GM12875 (cell line): ENCODE results near the gene OSBPL8.

Experiments used
- H3K4me3 ChIP-seq: one replicate; pipeline ENCODE4 v1.5.1; 2011; ENCODE audit warnings: low read depth, low read length, control low read depth
- TF ChIP-seq, protein P1 (sequence below): IDR thresholded peaks from 2 replicates; pipeline ENCODE4 v1.5.1; 2011; ENCODE audit warnings: low read depth, mild to moderate bottlenecking, control low read depth, inconsistent platforms, low read length, moderate library complexity, borderline replicate concordance; ENCODE audit not compliant: insufficient read depth

The OSBPL8 gene

GRCh38 chr12:76410371-76410770, 149.2 kb downstream of the OSBPL8 start:
- TF ChIP-seq, protein P1, sequence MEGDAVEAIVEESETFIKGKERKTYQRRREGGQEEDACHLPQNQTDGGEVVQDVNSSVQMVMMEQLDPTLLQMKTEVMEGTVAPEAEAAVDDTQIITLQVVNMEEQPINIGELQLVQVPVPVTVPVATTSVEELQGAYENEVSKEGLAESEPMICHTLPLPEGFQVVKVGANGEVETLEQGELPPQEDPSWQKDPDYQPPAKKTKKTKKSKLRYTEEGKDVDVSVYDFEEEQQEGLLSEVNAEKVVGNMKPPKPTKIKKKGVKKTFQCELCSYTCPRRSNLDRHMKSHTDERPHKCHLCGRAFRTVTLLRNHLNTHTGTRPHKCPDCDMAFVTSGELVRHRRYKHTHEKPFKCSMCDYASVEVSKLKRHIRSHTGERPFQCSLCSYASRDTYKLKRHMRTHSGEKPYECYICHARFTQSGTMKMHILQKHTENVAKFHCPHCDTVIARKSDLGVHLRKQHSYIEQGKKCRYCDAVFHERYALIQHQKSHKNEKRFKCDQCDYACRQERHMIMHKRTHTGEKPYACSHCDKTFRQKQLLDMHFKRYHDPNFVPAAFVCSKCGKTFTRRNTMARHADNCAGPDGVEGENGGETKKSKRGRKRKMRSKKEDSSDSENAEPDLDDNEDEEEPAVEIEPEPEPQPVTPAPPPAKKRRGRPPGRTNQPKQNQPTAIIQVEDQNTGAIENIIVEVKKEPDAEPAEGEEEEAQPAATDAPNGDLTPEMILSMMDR = no peak

DNA sequence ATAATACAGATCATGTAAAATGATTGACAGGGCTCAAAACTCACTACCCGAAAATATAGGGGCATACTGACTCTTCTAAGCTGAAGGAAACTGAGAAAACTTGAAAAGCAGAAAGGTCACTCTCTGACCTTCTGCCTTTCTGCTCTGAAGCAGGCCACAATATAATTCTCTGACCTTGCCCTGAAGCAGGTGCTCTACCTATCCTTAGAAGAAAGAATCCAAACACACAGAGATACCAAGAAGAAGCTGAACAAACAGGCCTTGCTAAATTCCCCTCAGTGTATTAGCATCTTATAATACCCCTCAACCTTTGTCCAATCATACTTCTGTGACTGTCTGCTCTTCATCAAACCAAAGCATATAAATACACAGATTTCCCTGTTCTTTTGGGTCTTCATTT, 150.5 kb downstream of the OSBPL8 start:
- TF ChIP-seq, protein P1 = no peak
- no peak overlapping the region for H3K4me3 ChIP-seq

More at GRCh38 chr12:76410371-76410770, 149.2 kb downstream of the OSBPL8 start:
- no peak overlapping the region for H3K4me3 ChIP-seq

DNA sequence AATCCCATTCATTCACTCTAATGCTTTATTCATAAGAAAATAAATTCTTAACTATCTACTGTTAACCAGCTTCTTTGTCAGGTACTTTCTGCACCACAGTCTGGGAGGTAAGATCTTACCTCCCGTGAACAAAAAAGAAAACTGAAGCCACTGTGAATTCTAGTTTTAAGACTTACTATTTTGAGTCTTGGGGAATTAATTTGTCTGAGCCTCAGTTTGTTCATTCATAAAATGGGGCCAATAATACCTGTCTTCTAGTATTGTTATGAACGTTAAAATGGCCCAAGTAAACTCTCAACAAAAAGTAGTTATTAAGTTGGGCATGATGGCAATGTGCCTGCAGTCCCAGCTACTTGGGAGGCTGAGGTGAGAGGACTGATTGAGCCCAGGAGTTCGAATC, 151.9 kb downstream of the OSBPL8 start:
- TF ChIP-seq, protein P1 = no peak
- no peak overlapping the region for H3K4me3 ChIP-seq

- no peak overlapping the region for H3K4me3 ChIP-seq
- TF ChIP-seq, protein P1 = no peak
Measured at GRCh38 chr12:76402259-76402658, 157.3 kb downstream of the OSBPL8 start.

DNA sequence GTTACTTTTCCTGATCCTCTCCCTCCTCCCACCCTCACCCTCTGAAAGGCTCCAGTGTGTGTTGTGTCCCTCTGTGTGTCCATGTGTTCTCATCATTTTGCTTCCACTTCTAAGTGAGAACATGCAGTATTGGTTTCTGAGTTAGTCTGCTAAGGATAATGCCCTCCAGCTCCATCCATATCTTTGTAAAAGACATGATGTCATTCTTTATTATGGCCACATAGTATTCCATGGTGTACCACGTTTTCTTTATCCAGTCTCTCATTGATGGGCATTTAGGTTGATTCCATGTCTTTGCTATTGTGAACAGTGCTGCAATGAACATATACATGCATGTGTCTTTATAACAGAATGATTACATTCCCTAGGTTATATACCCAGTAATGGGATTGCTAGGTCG, 159.4 kb downstream of the OSBPL8 start:
- TF ChIP-seq, protein P1 = no peak
- H3K4me3 ChIP-seq = no peak overlapping the region

- H3K4me3 ChIP-seq = no peak overlapping the region
- TF ChIP-seq, protein P1 = no peak
Measured at GRCh38 chr12:76399040-76399439, 160.5 kb downstream of the OSBPL8 start.

DNA sequence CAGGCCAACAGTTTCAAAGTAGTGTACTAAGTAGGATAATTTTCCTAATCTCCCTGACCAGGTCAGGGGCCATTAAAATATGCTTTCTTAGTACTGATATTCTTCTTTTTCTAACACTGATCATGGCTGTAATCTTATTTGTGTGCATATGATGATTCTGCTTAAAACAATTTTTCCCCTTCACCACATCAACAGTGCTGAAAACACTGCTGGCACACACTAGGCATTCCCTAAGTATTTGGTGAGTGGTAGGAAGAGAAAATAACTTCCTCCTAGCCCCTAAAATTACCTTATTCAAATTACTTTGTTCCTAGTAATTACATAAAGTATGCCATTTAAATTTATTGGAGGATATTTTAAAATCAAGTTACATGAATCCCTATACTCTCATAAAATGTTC, 161.5 kb downstream of the OSBPL8 start:
- no peak overlapping the region for H3K4me3 ChIP-seq
- TF ChIP-seq, protein P1 = no peak
